HG03565 (cell line): ENCODE data around the gene SSR2.
"Not testable (repeated sequence)": the region's sequence is repeated elsewhere in the genome, so short reads cannot be mapped to it uniquely, and the experiment has no call there.

Source experiments
- ATAC-seq: cut with Tn5 transposase; IDR thresholded peaks from one replicate; pipeline ENCODE4 v1.9.1; 2021; ENCODE audit warnings: mild to moderate bottlenecking, moderate library complexity; ENCODE audit not compliant: unreplicated experiment

Gene SSR2

GRCh38 chr1:155996166-155996565, 24.6 kb downstream of the SSR2 start:
- no peak for ATAC-seq

GRCh38 chr1:155993595-155993994, 27.2 kb downstream of the SSR2 start:
- ATAC-seq, result no peak

- no peak for ATAC-seq
These were observed 30.6 kb downstream of the SSR2 start for GRCh38 chr1:155990005-155990739.

GRCh38 chr1:155989242-155990004, 31.3 kb downstream of the SSR2 start:
- ATAC-seq, result no peak

GRCh38 chr1:155984903-155985645, 35.7 kb downstream of the SSR2 start:
- not testable (repeated sequence) for ATAC-seq

GRCh38 chr1:155984341-155984740, 36.4 kb downstream of the SSR2 start:
- ATAC-seq, result no peak

- no peak for ATAC-seq
These were observed 37.3 kb downstream of the SSR2 start for GRCh38 chr1:155983191-155984024.

- no peak for ATAC-seq
These were observed 38.6 kb downstream of the SSR2 start for GRCh38 chr1:155982106-155982505.

- no peak for ATAC-seq
These were observed 39.3 kb downstream of the SSR2 start for GRCh38 chr1:155981266-155982088.

GRCh38 chr1:155979597-155980343, 41.0 kb downstream of the SSR2 start:
- no peak for ATAC-seq

GRCh38 chr1:155978973-155979429, 41.8 kb downstream of the SSR2 start:
- no peak for ATAC-seq

GRCh38 chr1:155978325-155978972, 42.3 kb downstream of the SSR2 start, which contains the start of gene ARHGEF2:
ARHGEF2 (minus strand) TSS chr1:155978547; CDS start chr1:155978427, 120 bp downstream.
- no peak for ATAC-seq

- ATAC-seq, result no peak
These were observed 42.9 kb downstream of the SSR2 start for GRCh38 chr1:155977690-155978324.

GRCh38 chr1:155976913-155977689, 43.6 kb downstream of the SSR2 start:
- ATAC-seq, result no peak

- ATAC-seq, result no peak
These were observed 44.5 kb downstream of the SSR2 start for GRCh38 chr1:155976062-155976912.

- no peak for ATAC-seq
These were observed 45.2 kb downstream of the SSR2 start for GRCh38 chr1:155975375-155976061.
